ENCODE data around the gene GRAMD1B.

The GRAMD1B gene

GRCh38 chr11:123429913-123430720 is at the start of gene GRAMD1B:
Gene GRAMD1B (plus strand): TSS chr11:123430269. CDS start chr11:123430793, 524 bp downstream.
- DNase-seq = no peak

DNA sequence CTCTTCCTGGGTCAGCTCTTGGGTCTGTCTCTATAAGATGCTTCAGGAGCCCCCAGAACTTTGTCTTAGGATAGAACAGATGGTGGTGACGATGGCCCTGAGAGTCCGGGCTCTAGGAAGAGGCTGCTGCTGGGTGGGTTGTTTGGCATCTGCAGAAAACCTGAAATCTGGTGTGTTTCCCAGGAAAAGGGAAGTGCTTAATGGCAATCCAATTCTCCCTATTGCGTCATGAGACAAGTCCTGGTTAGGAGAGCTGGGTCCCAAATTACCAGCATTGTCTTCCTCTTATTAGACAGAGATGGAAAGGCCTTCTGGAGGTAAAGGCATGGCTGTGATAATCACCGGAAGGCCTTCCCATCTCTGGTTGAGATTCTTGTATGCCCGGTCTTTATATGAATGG is 48.9 kb upstream of the GRAMD1B start:
- no peak for DNase-seq

DNA sequence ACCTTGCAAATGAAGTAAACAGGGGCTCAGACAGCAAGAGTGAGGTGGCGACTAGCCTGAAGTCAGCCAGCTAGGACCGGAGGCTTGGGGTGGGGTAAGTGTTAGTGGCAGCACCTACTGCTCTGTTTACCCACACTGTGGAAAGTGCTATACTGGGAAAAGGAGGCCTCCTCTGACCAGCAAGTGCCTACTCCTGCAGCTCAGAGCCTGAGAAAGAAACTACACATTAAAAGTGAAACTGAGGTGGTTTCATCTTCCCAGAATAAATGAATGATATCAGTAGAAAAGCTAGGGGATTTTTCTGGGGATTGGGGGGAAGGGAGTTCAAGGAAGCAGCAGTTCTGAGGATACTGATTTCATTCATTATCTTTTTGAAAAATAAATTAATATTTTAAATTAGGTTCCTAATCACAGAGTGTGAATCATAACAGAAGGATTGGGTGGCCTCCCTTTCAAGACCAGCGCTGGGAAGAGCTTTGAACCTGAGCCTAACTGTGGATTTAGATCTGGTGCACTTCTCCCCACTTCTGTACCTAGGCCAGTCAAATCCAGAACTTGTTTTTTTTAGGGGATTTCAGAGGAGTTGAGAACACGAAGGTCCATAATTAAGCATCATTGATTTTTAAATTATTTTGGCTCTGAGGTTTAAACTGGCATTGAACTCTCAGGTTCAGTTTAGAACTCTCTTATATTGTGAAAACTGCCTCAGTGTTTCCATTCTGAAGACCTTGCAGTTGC is 48.1 kb upstream of the GRAMD1B start:
- no peak for DNase-seq

DNA sequence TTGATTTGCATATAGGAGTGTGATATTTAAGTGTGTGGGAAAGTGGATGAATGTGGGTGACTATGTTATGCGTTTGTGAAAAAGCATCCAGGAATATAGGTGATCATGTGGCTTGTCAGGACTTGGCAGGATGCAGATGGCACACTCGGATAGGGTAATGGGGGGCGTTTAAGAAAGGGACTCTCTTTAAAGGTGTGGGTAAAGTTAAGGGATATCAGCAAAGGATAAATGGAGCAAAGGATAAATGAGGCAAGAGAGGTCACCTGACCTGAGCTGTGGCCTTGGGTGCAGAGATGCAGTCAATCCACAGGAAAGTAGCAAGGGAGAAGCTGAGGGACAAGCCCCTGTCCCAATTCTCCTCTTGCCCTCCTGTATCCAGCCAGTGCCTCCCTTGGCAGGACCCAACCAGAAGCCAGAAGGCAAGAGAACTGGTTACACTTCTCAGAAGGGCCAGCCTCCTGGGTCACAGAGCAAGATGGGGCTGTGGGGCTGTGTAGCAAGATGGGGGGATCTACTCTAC is 47.5 kb upstream of the GRAMD1B start:
- DNase-seq = no peak

GRCh38 chr11:123384116-123384515 is 46.0 kb upstream of the GRAMD1B start:
- no peak for DNase-seq

GRCh38 chr11:123386796-123387510 is 43.1 kb upstream of the GRAMD1B start:
- no peak for DNase-seq

DNA sequence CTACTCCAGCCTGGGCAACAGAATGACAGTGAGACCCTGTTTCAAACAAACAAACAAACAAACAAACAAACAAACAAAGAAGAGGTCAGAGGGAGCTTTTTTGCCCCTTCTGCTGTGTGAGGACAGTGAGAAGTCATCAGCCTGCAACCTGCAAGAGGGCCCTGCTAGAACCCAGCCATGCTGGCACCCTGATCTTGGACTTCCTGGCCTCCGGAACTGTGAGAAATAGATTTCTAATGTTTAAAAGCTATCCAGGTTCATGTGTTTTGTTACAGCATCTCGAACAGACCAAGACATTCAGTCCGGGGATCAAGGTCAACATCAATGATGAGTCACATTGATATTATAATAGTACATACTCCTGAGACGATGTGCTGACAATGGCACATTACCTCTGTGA is 41.4 kb upstream of the GRAMD1B start:
- DNase-seq = no peak

DNA sequence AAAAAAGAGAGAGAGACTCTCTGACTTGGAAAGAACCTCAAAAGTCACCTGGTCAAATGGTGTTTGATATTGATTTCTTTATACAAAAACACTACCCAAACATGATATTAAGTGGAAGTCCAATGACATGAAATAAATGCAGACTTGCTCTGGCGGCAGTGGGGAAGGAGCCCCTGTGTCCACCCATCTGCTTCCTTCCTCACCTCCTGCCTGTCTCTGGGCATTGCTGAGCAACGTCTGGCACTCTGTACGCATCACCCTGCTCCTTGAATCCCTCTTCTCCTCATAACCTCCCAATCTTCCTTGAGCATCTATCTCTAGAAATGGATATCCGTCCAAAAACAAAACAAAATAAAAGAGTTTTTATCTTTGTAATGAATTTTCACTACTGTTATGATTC is 39.9 kb upstream of the GRAMD1B start:
- DNase-seq = no peak

DNA sequence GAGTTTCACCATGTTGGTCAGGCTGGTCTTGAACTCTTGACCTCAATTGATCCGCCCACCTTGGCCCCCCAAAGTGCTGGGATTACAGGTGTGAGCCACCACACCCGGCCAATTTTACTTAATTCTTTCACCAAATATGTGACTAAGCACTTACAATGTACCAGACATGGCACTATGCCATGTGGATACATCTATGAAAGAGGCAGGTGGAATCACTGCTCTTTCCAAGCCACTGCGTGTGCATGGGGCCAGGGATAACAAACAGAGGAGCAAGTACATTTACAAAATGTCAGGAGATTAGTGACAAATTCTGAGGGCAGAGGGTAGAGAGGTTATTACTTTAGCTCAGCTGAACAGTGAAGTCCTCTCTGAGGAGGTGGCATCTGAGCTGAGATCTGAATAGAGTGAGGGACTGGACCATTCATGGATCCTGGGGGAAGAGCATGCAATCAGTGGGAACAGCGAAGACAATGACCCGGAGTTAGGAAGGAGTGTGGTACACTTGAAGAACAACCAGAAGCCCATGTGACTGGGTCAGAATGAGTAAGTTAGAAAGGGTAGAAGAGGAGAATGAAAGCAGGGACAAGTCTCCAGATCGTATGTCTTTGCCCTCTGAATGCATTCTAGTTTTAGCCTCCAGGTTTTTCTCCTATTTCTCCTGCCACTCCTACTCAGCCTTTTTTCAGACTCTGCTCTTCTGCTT is 38.3 kb upstream of the GRAMD1B start:
- DNase-seq = no peak

DNA sequence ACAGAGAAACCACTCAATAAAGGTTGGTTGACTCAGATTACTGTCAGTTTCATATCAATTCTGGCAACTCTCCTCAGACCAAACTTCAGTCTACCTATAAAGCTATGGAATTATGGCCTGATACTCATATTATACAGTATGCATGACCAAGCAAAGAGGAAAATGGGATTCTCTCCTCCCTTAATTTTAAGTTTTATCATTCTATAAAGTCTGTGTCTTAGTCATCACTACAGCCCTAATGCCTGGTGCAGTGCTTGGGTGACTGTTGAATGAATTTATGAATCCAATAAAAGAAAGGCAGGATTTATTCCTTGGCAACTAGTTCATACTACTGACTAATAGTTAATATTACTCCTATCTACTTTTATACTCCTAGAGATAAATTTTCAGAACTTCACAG is 37.6 kb upstream of the GRAMD1B start:
- no peak for DNase-seq

DNA sequence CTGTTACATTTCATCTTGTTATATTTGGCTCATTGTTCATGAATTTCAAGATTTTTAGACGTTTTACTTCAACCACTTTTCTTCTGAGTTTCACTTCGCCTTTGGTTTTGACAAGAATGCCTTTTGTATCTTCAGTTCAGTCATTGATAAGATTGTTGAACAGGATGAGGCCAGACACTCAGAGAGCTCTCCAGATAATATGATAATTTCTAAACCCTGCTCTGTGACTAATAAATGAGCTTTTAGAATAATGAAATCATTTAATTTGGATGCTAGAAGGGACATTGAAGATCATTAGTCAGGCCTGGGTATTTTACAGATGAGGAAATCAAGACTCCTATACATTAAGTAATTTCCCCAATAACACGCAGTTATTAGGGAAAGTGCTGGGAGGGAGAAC is 37.2 kb upstream of the GRAMD1B start:
- no peak for DNase-seq

DNA sequence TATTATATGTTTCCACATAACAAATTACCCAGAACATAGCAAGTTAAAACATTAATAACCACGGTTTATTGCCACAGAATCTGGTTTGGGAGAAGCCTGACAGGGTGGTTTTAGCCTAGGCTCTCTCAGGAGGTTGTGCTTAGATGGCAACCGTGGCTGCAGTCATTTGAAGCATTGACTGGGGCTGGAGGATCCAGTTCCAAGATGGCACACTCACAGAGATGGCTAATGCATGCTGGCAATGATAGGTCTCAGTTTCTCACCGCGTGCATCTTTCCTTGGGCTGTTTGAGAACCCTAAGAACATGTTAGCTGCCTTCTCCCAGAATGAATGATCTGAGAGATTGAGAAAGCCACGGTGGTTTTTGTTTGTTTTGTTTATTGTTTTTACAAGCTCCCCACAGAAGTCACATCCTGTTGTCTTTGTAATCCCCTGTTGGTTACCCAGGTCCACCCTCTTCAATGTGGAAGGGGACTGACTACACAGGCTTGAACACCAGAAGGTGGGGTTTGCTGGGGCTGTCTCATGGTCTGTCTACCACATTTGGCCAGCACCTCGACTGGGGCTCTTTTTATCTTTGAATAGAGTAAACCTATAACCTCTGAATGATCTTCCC is 36.6 kb upstream of the GRAMD1B start:
- DNase-seq = no peak

GRCh38 chr11:123404676-123405075 is 25.4 kb upstream of the GRAMD1B start:
- DNase-seq = no peak

DNA sequence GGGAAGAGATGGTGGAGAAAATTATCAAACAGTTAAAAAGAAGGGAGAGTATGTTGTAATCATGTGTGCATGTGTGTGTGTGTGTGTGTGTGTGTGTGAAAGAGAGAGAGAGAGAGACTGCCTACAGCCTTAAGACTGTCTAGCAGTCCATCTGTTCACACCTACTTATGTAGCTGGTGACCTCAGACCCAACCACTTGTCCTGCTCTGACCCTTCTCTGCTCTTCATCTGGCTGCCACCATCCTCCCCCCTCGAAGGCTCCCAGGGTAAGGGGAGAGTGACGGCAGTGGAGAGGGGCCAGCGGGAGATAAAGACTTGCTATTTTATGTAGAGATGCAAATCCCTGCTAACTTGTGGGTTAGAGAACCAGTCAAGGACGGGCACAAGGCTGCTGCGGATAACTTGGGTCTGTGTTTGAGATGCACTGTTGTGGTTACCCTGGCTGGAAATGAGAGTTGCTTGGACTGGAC is 24.9 kb upstream of the GRAMD1B start:
- DNase-seq = no peak

GRCh38 chr11:123406441-123407129 is 23.5 kb upstream of the GRAMD1B start:
- no peak for DNase-seq

- no peak for DNase-seq
Observed at GRCh38 chr11:123407130-123407995, 22.7 kb upstream of the GRAMD1B start.

DNA sequence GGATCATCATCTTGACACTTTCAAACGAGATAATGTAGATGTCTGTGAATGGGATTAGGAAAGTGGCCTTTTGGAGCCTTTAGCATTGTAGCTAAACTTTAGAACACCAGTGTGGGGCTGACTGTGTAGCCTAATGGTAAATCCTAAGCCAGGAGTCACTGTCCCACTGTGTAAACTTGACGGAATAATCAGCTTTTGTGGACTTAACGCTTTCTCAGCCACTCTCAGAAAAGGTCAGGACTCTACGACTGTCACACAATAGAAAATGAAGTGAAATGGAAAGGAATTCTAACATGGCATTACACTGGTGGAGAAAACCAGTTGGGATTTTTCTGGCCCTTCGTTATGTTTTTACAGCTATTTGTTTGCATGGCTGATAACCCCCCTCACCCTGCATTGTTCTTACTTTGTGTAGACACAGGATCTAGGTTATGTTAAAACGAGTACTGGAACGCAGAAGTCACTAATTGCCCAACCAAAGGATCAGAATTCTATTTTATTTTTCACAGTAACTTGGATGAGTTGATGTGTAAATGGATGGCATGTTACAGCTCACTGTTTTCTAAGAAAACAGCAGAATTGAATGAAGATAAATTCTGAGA is 22.0 kb upstream of the GRAMD1B start:
- no peak for DNase-seq

GRCh38 chr11:123408619-123409455 is 21.2 kb upstream of the GRAMD1B start:
- DNase-seq = no peak
